ENCODE results near the gene FRMD4A.

- TF ChIP-seq POLR2AphosphoS5 (IDR thresholded peaks at IDR 0.05; ENCODE audit: low read depth, low read length) (no peak), POLR2A (IDR thresholded peaks at IDR 0.05; ENCODE audit: low read depth, low read length) (no peak)
Measured at GRCh38 chr10:13669182-13669855, 661.4 kb downstream of the FRMD4A start.
